GM18507 (cell line): ENCODE measurements around the gene ZKSCAN2.

Source experiments
- DNase-seq: peaks from one replicate; pipeline ENCODE4 v3.0.0; 2011; ENCODE audit warnings: low read depth; ENCODE audit not compliant: insufficient read length; ENCODE audit errors: extremely low spot score
- FAIRE-seq: peaks from 2 replicates; lab custom pipeline; 2011; peaks lifted over from hg19 to GRCh38; lab: Jason Lieb, UNC

The ZKSCAN2 gene

DNA sequence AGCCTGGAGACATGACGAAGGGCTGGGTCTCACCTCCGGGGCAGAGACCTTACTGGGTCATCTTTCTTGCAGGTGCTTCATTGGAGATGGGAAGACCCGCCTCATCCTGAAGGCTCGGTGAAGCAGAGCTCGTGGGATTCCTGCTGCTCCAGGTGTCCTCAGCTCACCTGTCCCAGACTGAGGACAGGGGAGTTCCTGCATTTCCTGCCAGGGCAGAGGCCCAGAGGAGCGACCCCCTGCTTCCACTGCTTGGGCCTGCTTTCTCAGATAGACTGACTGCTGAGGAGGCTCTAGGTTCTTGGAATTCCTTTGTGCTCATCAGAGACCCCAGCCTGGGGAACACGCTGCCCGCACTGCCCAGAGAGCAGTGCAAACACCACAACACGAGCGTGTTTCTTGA is 29.3 kb downstream of the ZKSCAN2 start:
- FAIRE-seq = no peak
- no peak for DNase-seq

GRCh38 chr16:25224731-25225319 is 32.8 kb downstream of the ZKSCAN2 start:
- no peak for DNase-seq
- no peak for FAIRE-seq

DNA sequence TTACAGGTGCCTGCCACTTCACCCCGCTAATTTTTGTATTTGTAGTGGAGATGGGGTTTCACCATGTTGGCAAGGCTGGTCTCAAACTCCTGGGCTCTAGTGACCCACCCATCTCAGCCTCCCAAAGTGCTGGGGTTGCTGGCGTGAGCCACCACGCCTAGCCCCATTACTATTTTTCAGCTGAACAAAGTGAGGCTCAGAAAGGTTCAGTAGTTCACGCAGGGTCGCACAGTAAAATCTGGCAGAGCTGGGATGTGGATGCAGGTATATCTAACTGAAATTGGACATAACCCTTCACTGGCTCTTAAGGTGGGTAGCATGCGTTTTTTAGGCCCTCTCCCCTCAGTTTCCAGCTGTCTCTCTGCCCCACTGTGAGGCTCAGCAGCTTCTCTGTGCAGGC is 33.7 kb downstream of the ZKSCAN2 start:
- FAIRE-seq (no peak), DNase-seq (no peak)

DNA sequence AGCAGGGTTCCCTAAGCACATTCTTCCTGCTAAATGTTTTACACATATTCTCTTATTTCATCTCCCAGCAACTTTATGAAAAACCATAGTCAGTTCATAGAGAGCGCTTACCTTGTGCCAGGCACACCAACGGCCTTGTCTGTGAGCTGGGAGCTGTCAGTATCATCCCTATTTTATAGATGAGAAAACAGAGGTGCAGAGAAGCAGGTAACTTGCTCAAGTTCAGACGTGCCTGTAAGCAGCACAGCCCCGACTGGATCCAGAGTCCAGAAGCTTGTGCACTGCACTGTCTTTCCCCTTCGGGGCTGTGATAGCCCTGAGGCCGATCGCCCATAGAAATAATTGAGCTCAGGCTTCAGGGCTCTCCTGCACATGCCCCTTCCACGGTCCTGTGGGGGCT is 34.7 kb downstream of the ZKSCAN2 start:
- FAIRE-seq = no peak

DNA sequence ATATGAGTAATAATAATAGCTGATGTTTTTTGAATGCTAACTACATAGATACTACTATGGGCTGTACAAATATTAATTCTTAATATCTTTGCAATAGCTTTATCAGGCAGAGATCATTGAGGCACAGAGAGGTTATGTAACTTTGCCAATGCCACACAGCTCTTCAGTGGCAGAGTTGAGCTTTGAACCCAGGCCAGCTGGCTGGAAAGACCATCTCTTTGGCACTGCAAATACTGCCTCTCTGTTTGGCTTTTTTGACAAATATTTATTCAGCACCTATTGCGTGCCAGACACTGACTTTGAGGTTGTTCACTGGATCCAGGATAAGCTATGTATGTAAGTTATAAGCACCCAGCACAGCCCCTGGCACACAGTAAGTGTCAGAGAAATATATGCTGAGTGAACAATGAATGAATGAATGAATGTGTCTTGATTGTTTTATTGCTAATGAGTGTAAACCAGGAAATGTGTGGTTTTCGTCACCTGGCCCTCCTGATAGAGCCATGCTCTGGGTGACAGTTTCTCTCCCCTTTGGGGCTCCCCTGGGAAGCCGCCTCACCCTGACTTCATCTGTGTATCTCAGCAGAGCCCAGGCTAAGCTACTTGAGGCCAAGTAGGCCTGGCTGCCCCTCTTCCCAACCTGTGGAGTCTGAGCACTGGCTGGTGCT is 38.4 kb downstream of the ZKSCAN2 start:
- FAIRE-seq (no peak), DNase-seq (no peak)

More for the DNA sequence above, 34.7 kb downstream of the ZKSCAN2 start:
- no peak for DNase-seq

GRCh38 chr16:25217921-25218320 is 39.7 kb downstream of the ZKSCAN2 start:
- FAIRE-seq = no peak
- no peak for DNase-seq

GRCh38 chr16:25217112-25217511 is 40.5 kb downstream of the ZKSCAN2 start:
- DNase-seq (no peak), FAIRE-seq (no peak)

- FAIRE-seq = no peak
- no peak for DNase-seq
Measured at GRCh38 chr16:25213709-25214397, 43.8 kb downstream of the ZKSCAN2 start.

DNA sequence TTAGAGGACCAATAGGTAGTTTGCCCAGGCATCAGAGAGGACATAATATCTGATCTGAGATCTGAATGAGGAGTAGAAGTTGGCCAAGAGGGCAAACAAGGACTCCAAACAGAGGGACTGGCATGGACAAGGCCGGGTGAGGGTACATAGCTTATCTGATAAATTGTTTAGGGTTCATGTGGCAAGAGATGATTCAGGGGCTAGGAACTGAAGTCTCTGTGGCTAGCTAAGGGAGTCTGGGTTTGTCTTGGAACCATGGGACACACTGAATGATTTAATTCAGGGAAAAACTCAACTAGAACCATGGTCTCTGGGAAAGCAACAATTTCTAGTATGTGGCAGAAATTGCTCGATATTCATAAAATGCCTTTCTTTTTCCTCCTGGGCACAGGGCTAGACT is 45.0 kb downstream of the ZKSCAN2 start:
- DNase-seq (no peak), FAIRE-seq (no peak)

GRCh38 chr16:25210758-25211157 is 46.9 kb downstream of the ZKSCAN2 start:
- FAIRE-seq = no peak

GRCh38 chr16:25199457-25199856 is 58.2 kb downstream of the ZKSCAN2 start:
- no peak for FAIRE-seq

More at GRCh38 chr16:25210758-25211157, 46.9 kb downstream of the ZKSCAN2 start:
- DNase-seq = no peak

DNA sequence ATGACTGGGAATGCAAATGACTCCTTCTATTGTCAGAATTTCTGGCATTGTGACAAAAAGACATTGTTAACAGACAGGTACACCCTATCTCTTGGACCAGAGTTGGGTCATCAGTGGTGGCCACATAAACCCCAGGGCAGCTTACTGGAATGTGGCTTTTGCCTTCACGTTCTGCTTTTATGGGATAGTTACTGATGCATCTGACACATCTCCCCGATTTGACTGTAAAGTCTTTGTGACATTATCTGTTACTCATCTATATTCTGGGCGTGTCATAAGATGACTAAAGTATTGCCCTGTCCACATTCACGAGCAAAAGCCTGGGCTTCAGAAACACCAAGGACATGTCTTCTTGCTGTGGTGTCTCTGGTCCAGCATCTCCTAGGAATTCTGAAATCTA is 59.6 kb downstream of the ZKSCAN2 start:
- DNase-seq = no peak
- FAIRE-seq = no peak

More at GRCh38 chr16:25199457-25199856, 58.2 kb downstream of the ZKSCAN2 start:
- DNase-seq = no peak

- no peak for FAIRE-seq
- DNase-seq = no peak
Measured at GRCh38 chr16:25194273-25194878, 63.3 kb downstream of the ZKSCAN2 start.

DNA sequence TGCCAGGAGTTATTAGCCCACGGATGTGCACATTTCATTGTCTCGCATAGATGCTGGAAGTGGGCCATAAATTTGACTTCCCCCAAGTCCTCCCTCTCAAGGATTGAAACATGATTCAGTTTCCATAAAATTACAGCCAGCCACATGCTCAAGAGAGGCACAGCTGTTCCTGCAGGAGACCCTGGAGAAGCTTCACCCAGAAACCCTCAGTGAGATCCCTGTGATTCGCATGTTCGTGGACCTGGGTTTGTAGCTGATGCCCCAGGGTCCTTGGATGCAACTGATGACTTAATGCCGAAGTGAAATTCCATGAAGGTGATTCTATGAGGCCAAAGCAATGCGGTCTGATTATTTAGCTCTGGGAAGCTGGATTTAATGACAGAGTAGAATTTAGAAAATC is 65.5 kb downstream of the ZKSCAN2 start:
- no peak for DNase-seq
- FAIRE-seq = no peak

DNA sequence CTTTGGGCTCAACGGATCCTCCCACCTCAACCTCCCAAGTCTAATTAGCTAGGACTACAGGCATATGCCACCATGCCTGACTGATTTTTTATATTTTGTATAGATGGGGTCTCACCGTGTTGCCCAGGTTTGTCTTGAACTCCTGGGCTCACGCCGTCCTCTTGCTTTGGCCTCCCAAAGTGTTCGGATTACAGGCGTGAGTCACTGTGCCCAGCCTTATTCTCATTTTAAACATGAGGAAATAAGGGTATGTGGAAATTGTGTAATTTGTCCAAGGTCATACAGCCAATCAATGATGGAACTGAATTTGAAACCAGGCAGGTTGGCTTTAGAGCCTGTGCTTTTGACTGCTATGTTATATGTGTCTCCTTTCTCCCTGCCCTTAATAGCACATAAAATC is 68.3 kb downstream of the ZKSCAN2 start:
- DNase-seq = no peak
- FAIRE-seq = no peak

- no peak for FAIRE-seq
- no peak for DNase-seq
Measured at GRCh38 chr16:25187491-25187795, 70.2 kb downstream of the ZKSCAN2 start.
